Stimulated activated CD8-positive, alpha-beta memory T cell treated with anti-CD3 and anti-CD28 coated beads, Interleukin-7, amount 100 ng/mL, for 4 hours (primary cell): ENCODE results near the gene AZGP1.
"Not testable (repeated sequence)": the region's sequence is repeated elsewhere in the genome, so short reads cannot be mapped to it uniquely, and the experiment has no call there.

Experiments used
- DNase-seq, 2 donors: peaks; one replicate each; pipeline ENCODE4 v3.0.0-alpha.2; 2020; ENCODE audit warnings: low read depth in 2 of 2

The AZGP1 gene

DNA sequence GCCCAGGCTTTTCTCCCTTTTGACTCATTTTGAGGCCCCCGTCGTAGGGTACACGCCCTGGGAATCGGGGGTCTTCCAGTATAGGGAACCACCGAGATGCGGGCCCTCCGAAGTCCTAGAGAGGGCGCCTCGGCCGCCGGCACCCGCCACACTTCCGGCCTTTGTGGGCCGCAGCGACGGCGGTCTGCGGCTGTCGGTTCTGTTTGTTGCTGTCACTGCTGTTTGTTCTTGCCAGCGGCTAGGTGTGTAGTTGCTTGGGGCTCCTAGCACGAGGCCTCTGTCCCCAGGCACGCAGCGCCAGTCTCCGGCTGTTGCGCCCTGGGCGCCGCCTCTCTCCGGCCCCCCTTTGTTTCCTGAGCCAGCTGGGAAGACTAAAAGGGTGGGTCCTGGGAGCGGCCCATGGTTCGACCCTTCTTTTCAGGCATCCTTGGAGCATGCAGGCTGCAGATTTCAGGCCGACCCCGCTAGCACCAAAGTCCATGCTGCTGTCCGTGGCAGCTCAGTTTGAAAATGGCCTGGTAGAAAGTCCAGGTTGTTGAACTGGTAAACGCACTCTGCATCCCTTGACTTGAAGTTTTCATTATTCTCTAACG lies 21.8 kb upstream of the AZGP1 start:
- DNase-seq = peak; percentile 34 to 66

DNA sequence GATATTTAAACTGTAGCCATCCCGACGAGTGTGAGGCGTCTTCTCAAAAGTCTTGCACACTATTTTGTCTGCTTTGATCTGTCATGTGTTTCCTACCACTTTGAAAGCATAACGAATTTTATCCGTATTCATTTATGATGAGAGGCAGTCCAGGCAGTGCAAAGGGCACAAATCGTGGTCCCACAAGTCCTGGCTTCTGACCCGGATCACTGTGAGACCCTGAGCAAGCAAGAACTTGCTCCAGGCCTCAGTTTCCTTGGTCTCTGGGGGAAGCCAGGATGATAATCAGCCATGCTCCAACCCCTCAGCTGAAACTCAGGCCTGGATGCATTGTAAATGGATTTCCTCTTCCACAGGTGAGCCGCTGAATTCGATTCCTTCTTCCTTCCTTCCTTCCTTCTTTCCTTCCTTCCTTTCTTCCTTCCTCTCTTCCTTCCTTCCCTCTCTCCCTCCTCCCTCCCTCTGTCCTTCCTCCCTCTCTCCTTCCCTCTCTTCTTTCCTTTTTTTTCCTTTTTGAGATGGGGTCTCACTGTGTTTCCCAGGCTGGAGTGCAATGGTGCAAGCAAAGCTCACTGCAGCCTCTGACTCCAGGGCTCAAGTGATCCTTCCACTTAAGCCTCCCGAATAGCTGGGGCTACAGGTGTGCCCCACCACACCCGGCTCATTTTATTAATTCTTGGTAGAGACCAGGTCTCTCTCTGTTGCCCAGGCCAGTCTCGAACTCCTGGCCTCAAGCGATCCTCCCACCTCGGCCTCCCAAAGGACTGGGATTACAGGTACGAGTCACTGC lies 21.1 kb upstream of the AZGP1 start:
- no peak for DNase-seq

DNA sequence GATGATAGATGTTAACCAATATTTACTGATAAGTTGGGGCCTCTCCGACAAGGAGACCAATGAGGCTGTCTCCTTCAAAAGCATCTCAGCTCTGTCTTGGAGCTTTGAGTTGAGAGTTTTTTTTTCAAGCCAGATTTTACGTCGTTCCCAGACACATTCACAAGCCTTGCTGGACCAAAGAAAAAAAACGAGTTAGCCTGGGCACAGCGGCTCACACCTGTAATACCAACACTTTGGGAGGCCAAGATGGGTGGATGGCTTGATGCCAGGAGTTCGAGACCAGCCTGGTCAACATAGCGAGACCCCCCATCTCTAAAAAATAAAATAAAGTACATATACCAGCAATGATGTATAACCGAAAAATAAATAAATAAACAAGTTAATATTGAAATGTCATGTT lies 19.0 kb upstream of the AZGP1 start:
- DNase-seq = no peak

DNA sequence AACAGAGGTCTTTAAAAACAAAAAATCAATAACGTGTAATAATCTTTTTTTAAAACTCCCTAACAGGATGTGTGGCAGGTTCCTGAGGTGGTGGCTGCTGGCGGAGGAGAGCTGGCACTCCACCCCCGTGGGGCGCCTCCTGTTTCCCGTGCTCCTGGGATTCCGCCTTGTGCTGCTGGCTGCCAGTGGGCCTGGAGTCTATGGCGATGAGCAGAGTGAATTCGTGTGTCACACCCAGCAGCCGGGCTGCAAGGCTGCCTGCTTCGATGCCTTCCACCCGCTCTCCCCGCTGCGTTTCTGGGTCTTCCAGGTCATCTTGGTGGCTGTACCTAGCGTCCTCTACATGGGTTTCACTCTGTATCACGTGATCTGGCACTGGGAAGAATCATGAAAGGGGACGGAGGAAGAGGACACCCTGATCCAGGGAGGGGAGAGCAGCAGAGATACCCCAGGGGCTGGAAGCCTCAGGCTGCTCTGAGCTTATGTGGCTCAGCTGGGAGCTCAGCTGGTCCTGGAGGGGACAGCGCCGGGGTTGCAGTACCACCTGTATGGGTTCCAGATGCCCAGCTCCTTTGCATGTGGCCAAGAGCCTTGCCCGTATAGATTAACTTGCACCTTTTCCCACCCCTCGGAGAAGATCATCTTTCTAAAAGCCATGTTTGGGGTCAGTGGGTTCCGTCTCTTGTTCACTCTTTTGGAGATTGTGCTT lies 16.7 kb upstream of the AZGP1 start:
- DNase-seq = no peak

DNA sequence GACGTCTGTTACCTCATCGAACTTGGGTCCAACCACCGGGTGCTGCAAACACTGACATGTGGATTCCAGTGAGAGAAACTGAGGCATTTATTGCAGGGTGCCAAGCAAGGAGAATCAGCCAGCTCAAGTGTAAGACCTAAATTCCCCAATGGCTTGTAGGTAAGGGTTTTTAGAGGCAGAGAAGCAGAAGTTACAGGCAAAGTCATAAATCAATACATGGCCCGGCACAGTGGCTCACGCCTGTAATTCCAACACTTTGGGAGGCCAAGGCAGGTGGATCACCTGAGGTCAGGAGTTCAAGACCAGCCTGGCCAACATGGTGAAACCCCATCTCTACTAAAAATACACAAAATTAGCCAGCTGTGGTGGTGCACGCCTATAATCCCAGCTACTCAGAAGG lies 15.7 kb upstream of the AZGP1 start:
- DNase-seq = not testable (repeated sequence)

DNA sequence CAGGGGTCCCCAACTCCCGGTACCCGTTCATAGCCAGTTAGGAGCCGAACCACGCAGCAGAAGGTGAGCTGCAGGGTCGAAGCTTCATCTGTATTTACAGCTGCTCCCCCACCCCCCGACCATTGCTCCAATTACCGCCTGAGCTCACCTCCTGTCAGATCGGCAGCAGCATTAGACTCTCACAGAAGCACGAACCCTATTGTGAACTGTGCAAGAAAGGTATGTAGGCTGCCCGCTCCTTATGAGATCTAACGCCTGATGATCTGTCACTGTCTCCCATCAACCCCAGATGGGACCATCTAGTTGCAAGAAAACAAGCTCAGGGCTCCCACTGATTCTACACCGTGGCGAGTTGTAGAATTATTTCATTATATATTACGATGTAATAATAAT lies 14.6 kb upstream of the AZGP1 start:
- DNase-seq = no peak

DNA sequence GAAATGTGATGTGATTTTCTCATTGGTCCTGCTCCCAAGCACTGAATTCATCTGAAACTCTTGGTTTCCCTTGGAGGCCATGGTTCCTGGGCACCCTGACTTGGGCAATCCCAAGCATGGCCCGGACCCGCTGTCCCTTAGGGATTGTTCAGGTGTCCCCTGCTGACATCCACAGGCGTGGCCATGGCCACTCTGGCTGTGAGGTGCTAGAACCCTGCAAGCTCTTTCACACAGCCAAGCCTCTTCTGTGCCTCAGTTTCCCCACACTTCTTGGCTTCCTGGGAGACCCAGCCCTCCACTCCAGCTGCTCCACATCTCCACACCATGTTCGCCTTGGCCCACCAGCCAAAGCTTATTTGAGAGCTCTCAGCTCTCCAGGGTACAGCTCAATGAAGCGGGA lies 12.0 kb upstream of the AZGP1 start:
- no peak for DNase-seq

DNA sequence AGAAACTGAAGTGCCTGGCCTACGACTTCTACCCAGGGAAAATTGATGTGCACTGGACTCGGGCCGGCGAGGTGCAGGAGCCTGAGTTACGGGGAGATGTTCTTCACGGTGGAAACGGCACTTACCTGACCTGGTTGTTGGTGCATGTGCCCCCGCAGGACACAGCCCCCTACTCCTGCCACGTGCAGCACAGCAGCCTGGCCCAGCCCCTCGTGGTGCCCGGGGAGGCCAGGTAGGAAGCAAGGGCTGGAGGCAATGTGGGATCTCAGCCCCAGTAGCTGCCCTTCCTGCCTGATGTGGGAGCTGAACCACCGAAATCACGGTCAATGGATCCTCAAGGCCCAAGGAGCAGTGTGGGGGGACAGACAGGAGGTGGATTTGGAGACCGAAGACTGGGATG lies 11.5 kb upstream of the AZGP1 start:
- DNase-seq = not testable (repeated sequence)

DNA sequence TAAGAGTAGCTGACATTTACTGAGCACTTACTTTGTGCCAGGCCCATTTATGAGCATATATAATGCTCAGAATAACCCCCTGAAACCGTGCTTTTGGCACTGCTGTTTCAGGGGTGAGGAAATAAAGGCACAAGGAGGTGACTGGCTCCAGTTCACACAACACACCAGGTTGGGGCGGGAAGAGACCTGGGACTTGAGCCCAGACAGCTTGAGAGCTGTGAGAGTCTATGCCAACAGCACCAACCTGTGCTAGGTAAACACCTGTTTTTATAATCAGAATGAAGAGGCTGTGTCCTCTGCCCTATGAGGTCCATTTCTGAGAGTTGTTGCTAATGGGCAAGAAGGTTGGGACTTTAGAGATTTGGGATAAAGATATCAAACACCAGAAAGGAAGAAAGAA lies 8.8 kb upstream of the AZGP1 start:
- no peak for DNase-seq

DNA sequence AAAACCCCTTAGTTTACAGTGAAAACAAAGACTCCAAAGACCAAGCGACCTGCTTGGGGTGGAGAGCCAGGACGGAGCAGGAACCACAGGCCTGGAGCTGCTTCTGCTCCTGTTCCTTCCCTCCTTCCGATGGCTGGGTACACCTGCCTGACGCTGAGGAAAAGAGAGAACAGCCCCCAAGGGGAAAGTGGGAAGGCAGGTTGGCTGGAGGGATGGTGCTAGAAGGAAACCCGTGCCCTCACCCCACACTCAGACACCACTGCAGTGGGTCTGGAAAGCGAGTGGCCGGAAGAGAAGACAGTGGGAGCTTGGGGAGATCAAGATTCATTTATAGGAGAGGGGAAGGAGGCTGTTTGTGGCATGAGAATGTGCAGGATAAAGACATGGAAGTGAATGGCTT lies 5.2 kb upstream of the AZGP1 start:
- DNase-seq = not testable (repeated sequence)

DNA sequence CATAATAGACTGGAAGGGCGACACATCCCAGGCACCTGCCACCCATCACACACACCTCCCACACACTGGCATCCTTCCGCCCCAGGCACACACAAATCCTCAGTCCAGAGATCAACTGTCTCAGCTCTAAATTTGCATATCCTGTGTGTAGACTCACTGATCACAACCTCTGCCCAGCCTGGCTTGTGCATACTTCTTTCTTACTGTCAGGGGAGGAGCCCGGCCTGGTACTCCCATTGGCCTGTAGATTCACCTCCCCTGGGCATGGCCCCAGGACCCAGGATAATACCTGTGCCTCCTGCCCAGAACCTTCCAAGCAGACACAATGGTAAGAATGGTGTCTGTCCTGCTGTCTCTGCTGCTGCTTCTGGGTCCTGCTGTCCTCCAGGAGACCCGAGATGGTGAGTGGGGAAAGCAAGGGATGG lies 4.6 kb upstream of the AZGP1 start:
- DNase-seq = not testable (repeated sequence)

DNA sequence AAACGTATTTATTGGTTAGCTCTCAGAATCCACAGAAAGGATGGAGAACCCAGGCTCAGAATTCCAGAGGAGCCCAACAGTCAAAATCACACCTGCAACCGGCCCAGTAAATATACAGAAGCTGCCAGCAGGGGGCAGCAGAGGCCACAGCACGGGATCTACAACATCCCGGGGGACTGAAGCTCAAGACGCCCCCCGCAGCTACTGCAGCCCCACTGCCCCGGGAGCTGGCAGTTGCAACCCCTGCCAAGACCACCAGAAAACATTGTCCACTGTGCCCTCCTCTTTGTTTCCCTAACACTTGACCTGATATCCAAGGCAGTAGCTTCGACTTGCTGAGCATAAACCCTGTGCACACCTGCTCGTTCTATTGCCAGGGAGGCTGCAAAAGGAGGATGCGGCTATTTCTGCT lies 4.0 kb upstream of the AZGP1 start:
- DNase-seq = peak; percentile 43 to 46

DNA sequence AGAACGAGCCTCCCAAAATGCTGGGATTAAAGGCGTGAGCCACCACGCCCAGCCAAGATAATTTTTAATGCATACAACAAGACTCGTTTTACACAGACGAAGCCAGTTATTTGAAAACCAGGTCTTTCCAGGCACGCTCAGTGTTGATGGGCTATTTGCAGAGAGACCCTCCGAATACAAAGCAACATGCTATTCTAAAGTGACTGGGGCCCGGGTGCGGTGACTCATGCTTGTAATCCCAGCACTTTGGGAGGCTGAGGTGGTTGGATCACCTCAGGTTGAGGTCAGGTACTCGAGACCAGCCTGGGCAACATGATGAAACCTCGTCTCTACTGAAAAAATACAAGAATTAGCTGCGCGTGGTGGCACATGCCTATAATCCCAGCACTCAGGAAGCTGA lies 795 bp upstream of the AZGP1 start:
- DNase-seq = no peak

DNA sequence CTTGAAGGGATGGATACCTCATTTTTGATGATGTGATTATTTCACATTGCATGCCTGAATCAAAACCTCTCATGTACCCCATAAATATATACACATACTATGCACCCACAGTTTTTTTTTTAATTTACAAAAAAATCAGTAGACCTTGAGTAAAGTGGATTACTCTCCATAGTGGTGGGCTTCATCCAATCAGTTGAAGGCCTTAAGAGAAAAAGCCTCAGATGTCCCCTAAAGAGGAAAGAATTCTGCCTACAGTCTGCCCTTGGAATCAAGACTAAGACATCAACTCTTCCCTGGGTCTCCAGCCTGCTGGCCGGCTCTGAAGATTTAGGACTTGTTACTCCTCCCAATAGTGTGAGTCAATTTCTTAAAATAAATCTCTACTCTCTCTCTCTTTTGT lies 1.1 kb downstream of the AZGP1 start:
- no peak for DNase-seq

DNA sequence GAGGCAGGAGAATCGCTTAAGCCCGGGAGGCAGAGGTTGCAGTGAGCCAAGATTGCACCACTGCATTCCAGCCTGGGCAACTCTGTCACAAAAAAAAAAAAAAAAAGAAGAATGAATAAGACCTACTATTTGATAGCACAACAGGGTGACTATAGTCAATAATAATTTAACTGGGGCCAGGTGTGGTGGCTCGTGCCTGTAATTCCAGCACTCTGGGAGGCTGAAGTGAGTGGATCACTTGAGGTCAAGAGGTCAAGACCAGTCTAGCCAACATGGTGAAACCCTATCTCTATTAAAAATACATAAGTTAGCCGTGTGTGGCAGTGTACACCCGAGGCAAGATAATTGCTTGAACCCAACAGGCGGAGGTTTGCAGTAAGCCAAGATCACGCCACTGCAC lies 2.0 kb downstream of the AZGP1 start:
- not testable (repeated sequence) for DNase-seq

DNA sequence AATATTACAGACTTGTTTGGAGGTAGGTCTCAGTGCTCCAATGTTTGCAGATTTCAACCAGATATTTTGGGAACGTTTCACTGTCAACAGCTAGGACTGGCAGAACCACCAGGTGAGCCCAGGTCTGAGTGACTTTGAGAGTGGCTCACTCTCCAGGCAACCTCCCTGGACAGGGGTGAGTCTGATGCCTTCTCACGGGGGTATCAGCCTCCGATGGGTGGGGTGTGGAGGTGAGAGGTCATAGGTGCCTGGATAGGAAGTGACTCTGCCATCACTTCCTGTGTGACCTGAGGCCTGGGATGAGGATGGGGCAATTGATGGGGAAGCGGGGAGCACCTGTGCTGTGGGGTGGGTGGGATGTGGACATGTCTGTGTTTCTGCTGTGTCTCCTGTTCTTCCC lies 4.6 kb downstream of the AZGP1 start:
- DNase-seq = no peak

DNA sequence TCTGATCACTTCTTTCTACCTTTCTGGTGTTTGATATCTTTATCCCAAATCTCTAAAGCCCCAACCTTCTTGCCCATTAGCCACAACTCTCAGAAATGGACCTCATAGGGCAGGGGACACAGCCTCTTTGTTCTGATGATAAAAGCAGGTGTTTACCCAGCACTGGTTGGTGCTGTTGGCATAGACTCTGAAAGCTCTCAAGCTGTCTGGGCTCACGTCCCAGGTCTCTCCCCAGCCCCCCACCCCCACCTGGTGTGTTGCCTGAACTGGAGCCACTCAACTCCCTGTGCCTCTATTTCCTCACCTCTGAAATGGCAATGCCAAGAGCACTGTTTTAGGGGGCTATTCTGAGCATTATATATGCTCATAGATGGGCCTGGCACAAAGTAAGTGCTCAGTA lies 6.0 kb downstream of the AZGP1 start:
- DNase-seq = not testable (repeated sequence)

DNA sequence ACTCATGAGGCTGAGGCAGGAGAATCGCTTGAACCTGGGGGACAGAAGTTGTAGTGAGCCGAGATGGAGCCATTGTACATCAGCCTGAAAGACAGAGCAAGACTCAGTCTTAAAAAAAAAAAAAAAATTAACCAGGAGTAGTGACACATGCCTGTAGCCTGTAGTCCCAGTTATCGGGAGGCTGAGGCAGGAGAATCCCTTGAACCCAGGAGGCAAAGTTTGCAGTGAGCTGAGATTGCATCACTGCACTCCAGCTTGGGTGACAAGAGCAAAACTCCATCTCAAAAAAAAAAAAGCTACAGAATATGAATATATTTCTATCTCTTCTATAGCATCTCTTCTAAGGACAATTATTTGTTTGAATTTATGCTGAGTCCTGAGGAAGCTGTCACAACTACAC lies 6.5 kb downstream of the AZGP1 start:
- no peak for DNase-seq

DNA sequence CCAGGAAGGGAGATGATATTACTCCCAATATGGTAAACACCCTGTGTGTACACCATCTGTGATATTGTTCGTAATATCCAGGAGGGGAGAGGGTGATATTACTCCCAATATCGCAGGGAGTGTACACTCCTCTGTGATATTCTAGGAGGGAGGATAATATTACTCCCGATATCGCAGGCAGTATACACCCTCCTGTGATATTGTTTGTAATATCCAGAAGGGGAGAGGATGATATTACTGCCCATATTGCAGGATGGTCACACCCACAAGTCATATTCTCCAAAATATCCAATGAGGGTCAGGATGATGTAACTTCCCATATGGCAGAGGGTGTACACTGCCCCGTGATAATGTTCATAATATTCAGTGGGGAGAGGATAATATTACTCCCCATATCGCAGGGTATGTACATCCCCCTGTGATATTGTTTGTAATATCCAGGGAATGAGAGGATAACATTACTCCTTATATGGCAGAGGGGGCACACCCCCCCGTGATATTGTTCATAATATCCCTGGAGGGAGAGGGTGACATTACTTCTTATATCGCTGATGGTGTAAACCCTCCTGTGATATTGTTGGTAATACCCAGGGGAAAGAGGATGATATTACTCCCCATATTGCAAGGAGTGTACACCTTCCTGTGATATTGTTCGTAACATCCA lies 17.1 kb downstream of the AZGP1 start:
- DNase-seq = no peak

DNA sequence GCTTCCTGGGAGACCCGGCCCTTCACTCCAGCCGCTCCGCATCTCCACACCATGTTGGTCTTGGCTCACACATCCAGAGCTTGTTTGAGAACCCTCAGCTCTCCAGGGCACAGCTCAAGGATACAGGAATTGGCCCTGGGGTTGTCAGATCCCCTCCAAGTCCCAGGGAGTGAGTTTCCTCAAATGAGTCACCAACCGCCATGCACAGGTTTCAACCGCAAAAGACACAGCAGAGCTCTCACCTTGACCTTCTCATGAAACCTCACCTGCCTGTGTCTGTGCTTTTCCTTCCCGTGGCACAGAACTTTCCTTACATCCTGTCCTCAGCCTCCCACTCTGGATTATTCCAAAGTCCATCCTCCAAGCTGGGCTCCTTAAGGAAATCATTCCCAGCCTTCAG lies 20.6 kb downstream of the AZGP1 start:
- no peak for DNase-seq

DNA sequence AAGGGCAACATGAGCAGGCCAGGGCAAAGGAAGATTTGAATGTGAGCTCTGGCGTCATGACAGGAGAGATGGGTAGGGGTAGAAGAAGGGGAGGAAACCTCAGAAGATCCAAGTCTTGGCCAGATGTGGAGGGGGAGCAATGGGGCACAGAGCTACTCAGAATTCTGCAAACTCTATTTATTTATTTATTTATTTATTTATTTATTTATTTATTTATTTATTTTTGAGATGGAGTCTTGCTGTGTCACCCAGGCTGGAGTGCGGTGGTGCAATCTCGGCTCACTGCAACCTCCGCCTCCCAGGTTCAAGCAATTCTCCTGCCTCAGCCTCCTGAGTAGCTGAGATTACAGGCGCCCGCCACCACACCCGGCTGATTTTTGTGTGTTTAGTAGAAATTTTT lies 21.2 kb downstream of the AZGP1 start:
- not testable (repeated sequence) for DNase-seq

DNA sequence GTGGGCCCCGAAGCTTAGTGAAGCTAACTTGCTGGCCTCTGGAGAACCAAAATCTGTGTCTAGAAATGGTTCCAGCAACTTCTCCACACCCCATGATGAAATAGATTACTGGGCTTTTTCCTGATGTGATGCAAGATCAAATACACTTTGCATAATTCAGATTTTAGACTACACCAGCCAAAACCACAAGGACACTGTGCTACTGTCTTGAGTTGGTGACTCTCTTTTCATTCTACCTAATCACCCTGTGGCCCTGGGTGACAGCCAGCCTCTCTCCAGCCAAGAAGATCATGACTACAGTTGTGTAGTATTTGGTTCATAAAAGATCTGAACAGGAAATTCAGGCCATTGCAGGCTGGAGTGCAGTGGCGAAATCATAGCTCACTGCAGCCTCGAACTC lies 22.2 kb downstream of the AZGP1 start:
- no peak for DNase-seq
